Measurements from ENCODE around the gene ABHD5. TPM values are rescaled to one million over a fixed set of nuclear protein-coding genes. Genes with fewer than 3 reads are reported as not detected.

The ABHD5 gene
- total RNA-seq, 1 donor, result 37.6 TPM

DNA sequence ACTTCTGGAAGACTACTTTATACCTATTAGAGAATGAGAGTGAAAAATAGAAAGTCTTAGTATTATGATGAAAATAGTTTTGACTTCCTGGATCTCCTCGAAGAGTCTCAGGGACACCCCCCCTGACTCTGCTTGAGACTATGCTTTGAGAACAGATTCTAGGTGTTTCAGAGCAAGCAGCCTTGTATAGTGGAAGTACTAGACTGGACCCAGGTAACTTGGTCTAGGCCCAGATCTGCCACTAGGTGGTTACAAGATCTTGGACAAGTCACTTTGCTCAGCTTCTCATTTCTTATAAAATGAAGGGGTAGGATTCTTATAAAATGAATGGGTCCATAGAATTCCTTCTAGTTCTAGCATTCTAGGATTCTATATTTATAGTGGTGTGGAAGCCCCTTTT lies 9.1 kb downstream of the ABHD5 start:
- Histone ChIP-seq H3K4me3 (ENCODE audit: insufficient read depth, low read length) (no peak overlapping the region), H3K27me3 (ENCODE audit: insufficient read depth, low read length) (no peaks in the 10 kb centered on the region)

GRCh38 chr3:43704697-43705096 lies 14.0 kb downstream of the ABHD5 start:
- H4K20me1 ChIP-seq (ENCODE audit: insufficient read depth, low read length), result no peaks in the 10 kb centered on the region
- H3K79me2 ChIP-seq (ENCODE audit: insufficient read depth, low read length), result peaks cover 8% of the 10 kb centered on the region
- H3K27ac ChIP-seq (ENCODE audit: low read depth, low read length), result no peak overlapping the region
- no peaks in the 10 kb centered on the region for H3K27me3 ChIP-seq (ENCODE audit: insufficient read depth, low read length)
- TF ChIP-seq CTCF (IDR thresholded peaks at IDR 0.05; ENCODE audit: extremely low read depth, low read depth, low read length), result no peak
- H3K36me3 ChIP-seq (ENCODE audit: insufficient read depth, low read length), result peaks cover 14% of the 10 kb centered on the region
- peaks cover 19% of the 10 kb centered on the region for H3K4me1 ChIP-seq (ENCODE audit: insufficient read depth, low read length)
- no peaks in the 10 kb centered on the region for H3K9me3 ChIP-seq (ENCODE audit: low read depth, low read length)
- no peak overlapping the region for H3K4me3 ChIP-seq (ENCODE audit: insufficient read depth, low read length)
- DNase-seq (ENCODE audit: insufficient read length, low spot score, missing footprints), result peak; percentile 52
- H2AFZ ChIP-seq (ENCODE audit: low read length), result no peak overlapping the region
- H3K4me2 ChIP-seq (ENCODE audit: insufficient read depth, low read length), result no peak overlapping the region

More for the DNA sequence above, 9.1 kb downstream of the ABHD5 start:
- peaks cover 48% of the 10 kb centered on the region for H3K79me2 ChIP-seq (ENCODE audit: insufficient read depth, low read length)
- H3K4me1 ChIP-seq (ENCODE audit: insufficient read depth, low read length), result peaks cover 3% of the 10 kb centered on the region
- no peak overlapping the region for H2AFZ ChIP-seq (ENCODE audit: low read length)
- H4K20me1 ChIP-seq (ENCODE audit: insufficient read depth, low read length), result peaks cover 1% of the 10 kb centered on the region
- no peaks in the 10 kb centered on the region for H3K9me3 ChIP-seq (ENCODE audit: low read depth, low read length)
- H3K4me2 ChIP-seq (ENCODE audit: insufficient read depth, low read length), result no peak overlapping the region
- H3K27ac ChIP-seq (ENCODE audit: low read depth, low read length), result no peak overlapping the region
- DNase-seq (ENCODE audit: insufficient read length, low spot score, missing footprints), result peak; percentile 22
- peak; percentile 43 for TF ChIP-seq CTCF (IDR thresholded peaks at IDR 0.05; ENCODE audit: extremely low read depth, low read depth, low read length)
- H3K36me3 ChIP-seq (ENCODE audit: insufficient read depth, low read length), result peaks cover 14% of the 10 kb centered on the region

DNA sequence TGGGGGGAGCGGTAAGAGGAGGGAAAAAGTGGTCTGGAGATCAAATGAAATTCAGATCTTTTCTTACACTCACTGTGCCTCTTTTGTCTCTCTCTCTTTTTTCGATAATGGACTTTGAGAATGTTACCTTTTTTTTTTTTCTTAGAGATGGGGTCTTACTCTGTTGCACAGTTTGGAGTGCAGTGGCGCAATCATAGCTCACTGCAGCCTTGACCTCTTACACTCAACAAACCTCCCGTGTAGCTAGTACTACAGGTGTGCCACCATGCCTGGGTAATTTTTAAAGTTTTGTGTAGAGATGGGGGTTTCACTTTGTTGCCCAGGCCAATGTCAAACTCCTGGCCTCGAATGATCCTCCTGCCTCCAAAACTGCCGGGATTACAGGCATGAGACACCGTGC lies 15.6 kb downstream of the ABHD5 start:
- no peaks in the 10 kb centered on the region for H3K79me2 ChIP-seq (ENCODE audit: insufficient read depth, low read length)
- H3K27me3 ChIP-seq (ENCODE audit: insufficient read depth, low read length), result no peaks in the 10 kb centered on the region
- DNase-seq (ENCODE audit: insufficient read length, low spot score, missing footprints), result no peak
- H3K27ac ChIP-seq (ENCODE audit: low read depth, low read length), result no peak overlapping the region
- H2AFZ ChIP-seq (ENCODE audit: low read length), result no peak overlapping the region
- no peaks in the 10 kb centered on the region for H4K20me1 ChIP-seq (ENCODE audit: insufficient read depth, low read length)
- TF ChIP-seq CTCF (IDR thresholded peaks at IDR 0.05; ENCODE audit: extremely low read depth, low read depth, low read length), result no peak
- H3K4me2 ChIP-seq (ENCODE audit: insufficient read depth, low read length), result no peak overlapping the region
- peaks cover 19% of the 10 kb centered on the region for H3K4me1 ChIP-seq (ENCODE audit: insufficient read depth, low read length)
- no peak overlapping the region for H3K4me3 ChIP-seq (ENCODE audit: insufficient read depth, low read length)
- H3K9me3 ChIP-seq (ENCODE audit: low read depth, low read length), result no peaks in the 10 kb centered on the region
- H3K36me3 ChIP-seq (ENCODE audit: insufficient read depth, low read length), result peaks cover 13% of the 10 kb centered on the region

DNA sequence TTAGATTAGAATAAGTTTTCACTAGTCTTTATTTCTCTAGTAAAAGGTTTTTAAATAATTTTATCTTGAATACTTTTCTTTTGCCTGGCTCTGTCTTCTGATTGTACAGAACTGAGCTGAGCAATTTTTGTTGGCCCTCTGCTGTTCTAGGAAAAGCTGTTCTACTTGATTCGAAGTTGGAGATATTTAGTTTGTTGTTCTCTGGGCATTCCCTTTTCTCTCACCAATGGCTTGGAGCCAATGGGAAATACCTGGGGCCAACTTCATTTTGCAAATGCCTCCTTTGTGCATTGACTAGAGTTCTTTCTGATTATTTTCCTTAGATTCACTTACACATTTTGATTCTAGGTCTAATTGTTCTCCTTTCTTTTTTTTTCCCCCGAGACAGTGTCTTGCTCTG lies 16.5 kb downstream of the ABHD5 start:
- Histone ChIP-seq H3K36me3 (ENCODE audit: insufficient read depth, low read length) (peaks cover 15% of the 10 kb centered on the region), H2AFZ (ENCODE audit: low read length) (no peak overlapping the region), H3K4me1 (ENCODE audit: insufficient read depth, low read length) (peaks cover 19% of the 10 kb centered on the region), H3K4me3 (ENCODE audit: insufficient read depth, low read length) (no peak overlapping the region), H3K27ac (ENCODE audit: low read depth, low read length) (no peak overlapping the region), H4K20me1 (ENCODE audit: insufficient read depth, low read length) (no peaks in the 10 kb centered on the region), H3K9me3 (ENCODE audit: low read depth, low read length) (no peaks in the 10 kb centered on the region), H3K27me3 (ENCODE audit: insufficient read depth, low read length) (no peaks in the 10 kb centered on the region), H3K4me2 (ENCODE audit: insufficient read depth, low read length) (no peak overlapping the region), H3K79me2 (ENCODE audit: insufficient read depth, low read length) (no peaks in the 10 kb centered on the region)
- DNase-seq (ENCODE audit: insufficient read length, low spot score, missing footprints), result no peak
- TF ChIP-seq CTCF (IDR thresholded peaks at IDR 0.05; ENCODE audit: extremely low read depth, low read depth, low read length), result no peak

All from osteoblast (primary cell).